H1 (cell line): ENCODE measurements around the gene A2ML1.

Source experiments
- BACH1 ChIP-seq: IDR thresholded peaks from 2 replicates; pipeline ENCODE4 v1.6.1; 2012; ENCODE audit warnings: low read length, improper control_type of control experiment
- CHD1 ChIP-seq: IDR thresholded peaks from 2 replicates; pipeline ENCODE4 v1.6.1; 2012; ENCODE audit warnings: low read depth, low read length, improper control_type of control experiment
- E2F6 ChIP-seq: IDR thresholded peaks from 2 replicates; pipeline ENCODE4 v1.6.1; 2012; ENCODE audit warnings: inconsistent platforms
- FOSL1 ChIP-seq: IDR thresholded peaks from 2 replicates; pipeline ENCODE4 v1.6.1; 2011; ENCODE audit warnings: mild to moderate bottlenecking, low read depth, low read length, moderate library complexity; ENCODE audit not compliant: insufficient read depth
- HDAC2 ChIP-seq, 2 experiments: fragments of 300-600 bp in 1 of 2; sonication (generic) in 1 of 2; IDR thresholded peaks; 2 replicates each; pipeline ENCODE4 v1.6.1; 2011 to 2012; ENCODE audit warnings: low read depth in 2 of 2, low read length in 2 of 2, mild to moderate bottlenecking in 2 of 2, moderate library complexity in 2 of 2, borderline replicate concordance in 1 of 2, inconsistent platforms in 1 of 2
- POLR2A ChIP-seq, 2 experiments: IDR thresholded peaks; 1 replicate in 1 of 2; 2 replicates in 1 of 2; pipeline ENCODE4 v1.6.1; 2011; ENCODE audit warnings: low read depth in 2 of 2, low read length in 2 of 2, mild to moderate bottlenecking in 2 of 2; ENCODE audit errors: control extremely low read depth in 1 of 2
- SIN3A ChIP-seq, 2 experiments: IDR thresholded peaks in 1 of 2; conservative IDR thresholded peaks in 1 of 2; 2 replicates each; pipeline ENCODE4 v1.6.1; 2011 to 2012; ENCODE audit warnings: low read length in 2 of 2, improper control_type of control experiment in 1 of 2, low read depth in 1 of 2, mild to moderate bottlenecking in 1 of 2

GRCh38 chr12:8844665-8845064, 22.2 kb downstream of the A2ML1 start:
- TF ChIP-seq HDAC2 (IDR thresholded peaks at IDR 0.05; ENCODE audit: borderline replicate concordance in 1 of 2, low read depth in 2 of 2, low read length in 2 of 2) (no peak), BACH1 (no peak), FOSL1 (no peak), SIN3A (conservative IDR thresholded peaks at IDR 0.05 in 1 of 2, IDR thresholded peaks at IDR 0.05 in 1 of 2; ENCODE audit: low read depth in 1 of 2, low read length in 2 of 2) (no peak), E2F6 (no peak), CHD1 (no peak), POLR2A (IDR thresholded peaks at IDR 0.05; ENCODE audit: control extremely low read depth in 1 of 2, low read depth in 2 of 2, low read length in 2 of 2) (no peak)
